GM18498 (cell line): Measurements from ENCODE around the gene CREB3L2.
A peak's percentile ranks its signal among the peaks of the same experiment; 100 is the strongest.

Experiments
- ATAC-seq: cut with Tn5 transposase; IDR thresholded peaks from one replicate; pipeline ENCODE4 v1.9.1; 2021; ENCODE audit warnings: mild to moderate bottlenecking, moderate library complexity; ENCODE audit not compliant: unreplicated experiment

The CREB3L2 gene

DNA sequence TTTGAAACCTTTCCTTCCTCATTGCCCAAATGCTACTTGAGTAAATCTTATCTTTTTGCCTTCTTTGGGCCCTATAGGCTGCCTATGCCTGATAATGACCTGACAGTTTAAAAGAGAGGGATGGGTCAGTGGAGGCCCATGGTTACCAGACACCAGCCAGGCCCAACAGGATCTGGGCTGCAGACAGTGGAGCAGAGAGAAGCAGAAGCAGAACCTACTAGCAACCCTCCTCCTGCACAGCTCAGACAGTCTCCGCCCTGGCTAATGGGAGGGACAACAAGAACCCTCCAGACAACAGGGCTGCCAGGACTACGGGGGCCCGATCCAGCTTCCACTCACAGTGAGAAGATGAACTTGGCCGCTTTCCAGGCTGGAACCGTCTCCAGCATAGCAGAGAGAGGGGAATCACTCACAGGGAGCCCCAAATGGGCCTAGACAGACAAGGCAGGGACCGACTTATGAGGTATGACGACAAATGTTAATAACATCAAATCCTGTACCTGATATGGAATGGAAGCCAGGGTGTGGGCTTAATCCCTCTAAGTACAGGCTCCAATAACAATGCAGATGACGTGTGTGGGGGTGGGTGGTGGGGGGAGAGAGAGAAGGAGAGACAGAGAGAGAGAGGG, 123.4 kb downstream of the CREB3L2 start:
- no peak for ATAC-seq

DNA sequence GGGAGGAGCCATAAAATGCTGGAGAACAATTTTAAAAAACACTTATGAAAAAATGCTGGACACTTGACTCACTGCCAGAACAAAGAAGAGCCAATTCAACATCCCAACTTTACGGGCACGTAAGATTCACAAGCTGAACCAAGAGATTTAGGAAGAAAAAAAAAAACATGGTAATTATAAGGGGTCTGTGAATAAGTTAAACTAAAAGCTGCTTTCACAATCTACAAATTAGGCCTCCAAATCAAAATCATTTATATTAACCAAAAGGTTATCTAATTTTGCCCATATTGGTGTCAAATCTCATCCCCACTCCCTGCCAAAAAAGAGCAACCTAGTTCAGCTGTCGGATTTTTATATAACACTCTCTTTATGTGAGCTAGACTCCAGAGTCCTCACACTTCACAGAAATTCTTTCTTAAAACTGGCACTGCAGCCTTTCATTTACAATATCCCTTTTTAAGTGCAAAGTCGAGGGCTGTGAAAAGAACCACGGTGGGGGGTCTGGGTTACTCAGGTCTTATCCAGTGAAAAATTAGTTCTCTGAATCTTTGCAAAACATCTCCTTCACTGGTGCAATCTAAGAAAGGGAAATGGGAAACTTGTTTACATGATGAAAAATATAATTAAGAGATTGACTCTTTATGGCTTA, 124.7 kb downstream of the CREB3L2 start:
- ATAC-seq: no peak

DNA sequence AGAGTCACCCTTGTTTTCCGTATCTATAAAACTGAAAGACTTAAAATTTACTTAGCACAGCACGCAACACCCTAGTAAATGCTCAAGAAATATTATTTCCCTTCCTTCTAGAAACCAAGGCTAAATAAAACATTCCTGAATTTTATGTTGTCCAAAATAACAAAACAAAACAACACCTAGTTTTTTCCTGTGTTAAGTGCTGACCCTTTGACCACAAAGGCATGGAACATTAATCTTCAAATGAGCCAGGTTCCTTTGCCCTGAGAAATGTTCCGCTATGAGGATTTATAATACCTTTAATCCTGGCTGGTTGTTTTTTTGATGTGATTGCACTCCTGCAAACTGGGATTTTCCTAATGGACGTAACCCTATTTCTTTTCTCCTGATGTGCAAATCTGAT, 126.1 kb downstream of the CREB3L2 start:
- ATAC-seq: no peak

DNA sequence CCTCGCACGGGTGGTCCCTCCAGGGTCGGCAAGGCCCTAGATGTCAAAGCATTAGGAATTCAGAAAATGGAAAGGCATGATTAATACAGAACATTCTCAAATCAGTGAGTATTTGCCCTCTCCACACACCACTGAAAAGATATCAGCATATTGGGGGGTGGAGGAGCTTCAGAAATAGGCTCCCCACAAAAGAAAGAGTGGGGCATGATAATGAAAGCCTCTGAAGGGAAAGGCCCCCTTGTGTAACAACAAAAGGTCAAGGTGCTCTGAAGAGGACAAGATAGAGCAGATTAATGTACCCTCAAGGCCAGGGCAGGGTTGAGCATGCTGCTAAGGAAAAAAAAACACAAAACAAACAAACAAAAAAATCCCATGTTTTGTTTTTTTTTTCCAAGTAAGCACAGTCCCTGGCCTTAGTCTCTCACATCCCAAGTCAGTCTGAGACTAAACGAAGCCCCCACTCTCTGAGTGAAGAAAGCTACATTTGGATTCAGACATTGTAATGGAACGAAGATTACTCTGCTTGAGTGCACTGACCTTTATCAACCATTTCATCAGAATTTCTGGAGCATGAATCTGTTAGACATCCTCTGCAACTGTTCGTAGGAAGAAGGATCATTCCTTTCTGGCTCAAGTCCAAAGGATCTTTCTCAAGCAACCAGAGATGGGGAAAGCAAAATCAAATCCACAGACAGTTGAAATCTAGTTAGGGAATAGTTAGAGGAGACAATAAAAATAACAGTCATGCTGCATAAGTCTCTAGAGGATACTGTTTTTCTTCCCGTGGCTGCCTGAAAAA, 127.7 kb downstream of the CREB3L2 start:
- no peak for ATAC-seq

DNA sequence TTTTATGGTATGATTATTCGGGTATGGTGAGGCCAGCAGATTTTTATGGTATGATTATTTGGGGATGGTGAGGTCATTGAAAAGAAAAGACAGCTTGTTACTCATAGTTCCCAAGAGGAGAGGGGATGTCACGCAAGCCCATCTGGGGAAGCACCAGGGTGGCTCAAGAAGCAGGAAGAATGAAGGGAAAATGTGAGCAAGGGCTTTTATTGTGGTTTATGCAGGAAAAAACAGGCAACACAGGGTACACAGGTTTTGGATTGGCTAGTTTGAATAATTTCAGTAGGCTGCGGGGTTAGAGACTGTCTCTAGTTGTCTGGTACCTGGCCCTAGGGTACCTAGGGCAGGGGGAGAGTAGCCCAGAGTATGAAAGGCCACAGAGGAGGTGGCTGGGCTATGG, 128.4 kb downstream of the CREB3L2 start:
- ATAC-seq: no peak

DNA sequence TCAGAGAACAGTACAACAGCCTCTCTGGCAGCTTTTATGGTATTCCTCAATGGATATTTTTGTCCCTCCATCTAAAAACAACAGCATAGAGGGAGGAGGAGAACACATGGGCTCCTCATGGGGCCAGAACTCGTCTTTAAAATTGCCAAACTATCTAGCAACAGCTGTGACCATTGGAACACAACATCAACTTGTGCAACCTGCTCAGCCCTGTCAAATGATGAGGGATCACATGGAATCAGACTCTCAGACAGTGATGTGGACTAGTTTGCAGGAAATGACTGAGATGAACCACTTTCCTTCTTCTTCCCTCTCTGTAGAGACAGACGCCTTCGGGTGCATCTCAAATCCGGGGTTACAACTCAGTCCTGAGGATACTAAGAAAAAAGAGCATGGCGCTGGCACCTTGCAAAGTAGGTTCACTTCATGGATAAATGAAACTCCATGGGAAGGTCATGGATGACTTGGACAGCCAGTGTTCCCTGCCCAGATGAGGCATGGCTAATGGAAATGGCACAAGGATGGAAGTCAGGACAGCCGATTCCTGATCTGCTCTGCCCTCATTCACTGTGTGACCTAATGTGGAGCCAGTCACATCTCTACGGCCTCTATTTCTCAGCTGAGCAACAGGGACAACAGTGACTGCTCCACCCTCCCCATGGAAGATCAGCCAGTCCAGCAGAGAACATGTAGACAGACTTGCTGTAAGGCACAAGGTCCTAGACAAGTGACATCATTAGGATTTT, 130.5 kb downstream of the CREB3L2 start:
- ATAC-seq: no peak

DNA sequence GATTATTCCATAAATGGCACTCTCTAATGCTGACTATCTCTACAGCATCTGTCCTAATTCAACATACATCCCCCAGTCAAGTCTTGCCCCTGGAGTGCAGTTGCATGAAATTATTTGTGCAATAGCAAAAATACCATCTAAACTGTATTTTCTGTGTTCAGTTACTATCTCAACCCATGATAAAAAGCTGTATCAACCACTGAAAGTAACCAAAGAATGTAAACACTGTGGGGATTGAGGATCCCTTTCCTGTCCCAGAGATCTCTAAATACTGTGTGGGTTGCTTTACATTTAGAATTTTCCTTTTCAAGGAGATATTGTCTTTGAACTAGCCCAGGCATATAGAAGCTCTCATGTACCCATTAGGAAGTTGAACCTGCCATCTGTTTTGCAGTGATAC, 131.2 kb downstream of the CREB3L2 start:
- no peak for ATAC-seq

DNA sequence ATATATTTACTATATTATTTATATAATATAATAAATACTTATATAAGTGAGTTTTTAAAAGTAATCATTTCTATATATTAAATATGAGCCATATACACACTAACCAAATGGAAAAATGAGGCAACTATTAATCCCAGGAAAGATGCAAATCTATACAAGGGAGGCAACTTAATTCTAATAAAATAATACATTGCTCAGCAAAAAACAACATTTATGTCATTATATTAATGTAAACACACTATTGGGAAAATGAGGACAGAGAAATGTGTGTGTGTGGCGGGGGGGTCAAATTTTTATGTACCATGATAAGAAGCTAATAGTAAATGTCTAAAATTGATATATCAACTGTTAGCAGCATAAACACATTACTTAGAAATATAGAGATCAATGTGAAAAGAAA, 131.8 kb downstream of the CREB3L2 start:
- ATAC-seq: no peak

DNA sequence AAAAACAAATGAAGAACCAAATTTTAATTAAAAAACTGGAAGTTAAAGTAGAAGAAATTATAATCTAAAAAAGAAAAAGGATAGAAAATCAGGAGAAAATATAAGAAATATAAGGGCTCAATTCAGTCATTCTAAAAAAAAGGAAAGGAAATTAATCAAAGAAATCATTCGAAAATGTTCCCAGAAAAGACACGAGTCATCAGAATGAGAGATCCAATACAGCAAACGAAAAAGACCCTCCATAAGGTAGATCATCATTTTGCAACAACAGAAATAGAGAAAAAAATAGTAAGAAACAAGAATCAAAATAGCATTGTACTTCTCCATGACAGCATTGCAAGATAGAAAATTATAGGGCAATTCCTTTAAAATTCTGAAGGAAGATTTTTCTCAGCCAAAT, 132.6 kb downstream of the CREB3L2 start:
- no peak for ATAC-seq

DNA sequence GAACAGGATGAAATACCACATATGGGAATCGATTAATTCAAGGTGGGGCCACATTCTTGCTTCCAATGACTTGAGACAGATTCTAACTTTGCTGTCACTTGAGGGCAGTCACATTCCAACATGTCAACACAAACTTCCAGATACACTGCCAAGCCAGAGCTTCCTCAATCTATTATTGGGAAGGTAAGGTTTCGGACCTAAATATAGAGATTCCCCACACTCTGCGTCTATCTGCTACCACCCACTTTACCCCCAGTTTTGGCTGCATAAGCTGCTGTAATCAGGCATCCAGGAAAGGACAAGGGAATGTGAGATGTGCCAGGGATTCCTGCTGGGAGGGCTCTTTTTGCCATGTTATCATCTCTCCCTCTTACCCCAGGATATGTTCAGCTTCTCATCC, 134.6 kb downstream of the CREB3L2 start:
- ATAC-seq: no peak

DNA sequence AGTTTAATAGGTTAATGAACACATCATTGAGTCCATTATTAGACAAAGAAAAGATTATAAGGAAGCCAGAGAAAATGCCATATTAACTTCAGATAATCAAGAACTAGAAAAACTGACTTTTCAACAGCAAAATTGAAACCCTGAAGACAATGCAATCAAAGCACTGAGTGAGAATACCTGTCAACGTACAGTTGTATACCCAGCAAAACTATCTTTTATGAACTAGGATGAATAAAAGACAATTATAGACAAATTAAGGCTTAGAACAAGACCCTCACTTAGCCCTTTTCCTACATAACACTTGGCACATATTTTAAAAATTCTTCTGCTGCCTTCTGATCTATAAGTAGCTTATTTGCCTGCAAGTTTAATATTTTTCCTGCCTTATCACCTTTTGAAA, 136.1 kb downstream of the CREB3L2 start:
- no peak for ATAC-seq

DNA sequence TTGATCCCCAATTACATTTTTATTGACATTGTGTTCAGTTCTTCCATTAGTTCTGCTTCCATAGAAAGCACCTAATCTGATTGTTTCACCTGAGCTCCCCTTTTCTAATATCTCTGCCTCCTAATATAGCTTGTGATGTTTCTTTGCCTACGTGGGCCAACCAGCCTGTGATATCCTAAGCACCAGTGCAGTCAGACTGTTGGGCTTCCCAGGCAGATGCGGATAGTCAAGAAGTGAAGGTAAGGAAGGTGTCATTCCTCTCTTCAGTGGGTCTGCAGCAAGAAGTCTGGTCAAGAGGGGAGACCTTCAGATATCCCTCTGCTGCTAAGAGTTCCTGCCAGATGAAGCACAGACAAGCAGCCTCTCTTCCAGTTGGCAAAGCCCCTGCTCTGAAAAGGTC, 138.9 kb downstream of the CREB3L2 start:
- no peak for ATAC-seq

DNA sequence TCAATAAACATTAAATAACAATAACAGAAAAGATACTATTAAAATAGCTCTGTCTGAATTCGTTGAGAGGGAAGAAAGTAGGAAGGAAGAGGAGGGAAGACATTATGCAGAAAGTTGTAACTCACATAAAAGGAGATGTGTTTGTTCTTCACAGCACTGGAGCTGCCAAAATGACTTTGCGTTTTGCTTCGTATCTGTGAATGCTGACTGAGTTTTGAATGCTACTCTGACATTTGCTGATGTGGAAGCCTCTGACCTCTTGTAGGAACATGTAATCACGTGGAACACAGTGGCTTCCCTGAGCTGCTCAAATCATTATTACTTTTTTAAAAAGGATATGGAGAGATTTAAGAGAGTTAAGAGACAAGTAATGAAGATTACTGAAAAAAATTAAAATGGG, 139.5 kb downstream of the CREB3L2 start:
- no peak for ATAC-seq

DNA sequence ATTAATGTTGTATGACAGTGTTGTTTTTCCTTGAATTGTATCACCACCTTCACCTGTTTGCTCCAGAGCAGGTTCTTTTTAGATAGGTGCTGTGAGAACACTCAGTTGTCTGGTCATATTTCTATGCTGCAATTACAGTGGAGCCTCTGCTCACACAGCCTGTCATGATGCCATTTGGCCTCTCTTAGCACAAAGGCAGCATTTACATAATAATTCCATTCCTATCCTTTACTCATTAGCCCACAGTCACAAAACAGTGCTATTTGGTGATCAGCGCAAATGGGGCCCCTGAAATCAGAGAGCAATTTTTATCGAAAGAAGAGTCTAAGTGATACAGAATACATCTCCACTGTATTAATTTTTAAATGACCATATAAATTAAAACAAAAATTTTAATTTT, 141.3 kb downstream of the CREB3L2 start:
- no peak for ATAC-seq

DNA sequence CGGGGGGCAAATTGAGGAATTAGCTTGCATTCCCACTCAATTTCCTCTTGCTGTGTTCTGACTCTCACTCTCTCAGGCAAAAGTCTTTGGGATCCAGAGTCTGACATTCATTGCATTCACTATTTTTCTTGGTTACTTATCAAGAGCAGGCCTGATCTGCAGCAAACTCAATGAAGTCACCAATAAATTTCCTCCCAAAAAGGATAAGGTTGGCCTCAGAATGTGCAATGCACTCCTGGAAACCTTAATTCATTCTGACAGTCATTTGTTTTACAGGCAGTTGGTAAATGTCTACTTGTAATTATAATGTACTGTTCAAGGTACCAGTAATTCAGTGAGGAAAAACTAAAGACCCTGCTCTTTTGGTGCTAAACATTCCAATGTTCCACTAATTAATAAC, 148.8 kb downstream of the CREB3L2 start:
- no peak for ATAC-seq

DNA sequence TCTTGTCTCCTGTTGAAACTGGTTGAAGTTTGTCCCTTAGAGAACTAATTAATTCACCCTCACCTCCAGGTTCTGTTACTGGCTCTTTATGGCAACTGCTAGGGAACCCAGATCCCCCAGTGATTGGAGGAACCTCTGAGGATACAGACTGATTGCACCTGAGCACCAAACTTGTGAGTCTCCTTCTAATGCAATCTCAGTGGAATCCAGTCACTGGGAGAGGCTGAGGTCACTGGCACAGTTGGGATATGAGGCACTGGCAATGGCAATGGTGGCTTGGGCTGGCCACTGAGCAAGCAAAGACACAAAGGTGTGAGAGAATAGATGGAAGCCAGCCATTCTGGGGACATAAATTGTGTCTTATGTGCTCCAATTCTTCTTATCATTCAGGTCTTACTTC, 149.8 kb downstream of the CREB3L2 start:
- ATAC-seq: no peak

DNA sequence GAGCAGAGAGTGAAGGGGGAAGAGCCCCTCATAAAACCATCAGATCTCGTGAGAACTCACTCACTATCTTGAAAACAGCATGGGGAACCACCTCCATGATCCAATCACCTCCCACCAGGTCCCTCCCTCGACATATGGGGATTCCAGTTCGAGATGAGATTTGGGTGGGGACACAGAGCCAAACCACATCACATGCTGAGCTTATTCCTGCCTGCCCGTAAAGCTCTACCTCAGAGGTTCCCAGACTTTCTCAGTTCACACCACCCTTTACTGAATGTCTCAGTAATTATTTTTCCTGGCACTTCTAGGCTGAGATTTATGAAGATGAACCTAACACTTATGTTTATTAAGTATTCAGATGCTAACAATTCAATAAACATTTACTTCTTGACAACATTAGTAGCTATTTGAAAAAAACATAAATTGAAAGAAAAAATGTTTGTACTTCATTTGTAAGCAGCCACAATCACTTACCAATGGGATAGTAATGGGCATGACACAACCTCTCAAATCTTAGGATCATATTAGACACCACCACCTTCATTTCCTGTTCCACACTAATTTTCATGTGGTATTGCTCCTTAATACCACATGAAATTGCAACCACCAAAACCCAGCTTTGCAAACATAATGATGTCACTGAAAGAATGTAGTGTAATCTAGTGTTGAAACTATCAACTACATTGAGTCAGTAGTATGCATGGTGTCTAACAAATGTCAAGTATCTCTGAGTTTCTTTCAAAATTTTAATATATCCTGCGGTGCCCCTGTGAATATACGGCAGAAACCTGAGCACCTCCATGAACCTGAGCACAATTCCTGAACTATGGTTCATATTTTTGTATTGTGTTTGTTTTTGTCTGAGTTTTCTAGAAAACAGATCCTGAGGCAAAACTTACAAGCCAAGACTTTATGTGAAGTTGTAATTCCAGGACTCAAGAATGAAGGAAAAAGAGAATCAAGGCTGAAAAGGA, 150.6 kb downstream of the CREB3L2 start:
- ATAC-seq: no peak

DNA sequence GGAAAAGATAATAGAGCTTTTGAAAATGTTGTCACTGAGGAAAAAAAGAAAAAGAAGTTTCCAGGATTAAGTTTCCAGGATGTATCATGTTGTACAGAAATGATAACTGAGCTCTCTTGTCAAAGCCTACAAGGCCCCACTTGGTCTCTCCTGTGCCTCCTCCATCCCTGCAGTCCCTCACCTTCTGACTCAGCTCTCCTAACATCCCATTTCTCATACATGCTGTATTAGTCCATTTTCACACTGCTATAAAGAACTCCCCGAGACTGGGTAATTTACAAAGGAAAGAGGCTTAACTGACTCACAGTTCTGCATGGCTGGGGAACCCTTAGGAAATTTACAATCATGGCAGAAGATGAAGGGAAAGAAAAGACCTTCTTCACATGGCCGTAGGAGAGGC, 151.3 kb downstream of the CREB3L2 start:
- no peak for ATAC-seq

DNA sequence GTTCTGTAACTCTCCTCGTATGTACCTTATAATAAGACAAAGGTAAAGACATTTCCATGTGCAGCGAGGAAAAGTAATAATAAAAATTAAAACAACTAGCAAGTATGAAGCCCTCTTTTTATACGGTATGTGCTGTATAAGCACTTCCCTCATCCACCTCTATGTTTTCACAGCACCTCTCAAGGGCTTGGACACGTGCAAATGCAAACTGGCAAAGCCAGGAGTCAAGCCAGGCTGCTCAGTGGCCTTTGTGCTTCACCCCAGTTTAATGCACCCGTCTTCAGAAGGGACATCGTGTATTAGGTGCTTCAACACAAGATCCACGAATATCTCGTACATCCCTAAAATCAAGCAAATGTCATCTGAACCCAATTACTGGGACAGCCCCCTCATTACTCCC, 153.8 kb downstream of the CREB3L2 start:
- ATAC-seq: no peak

DNA sequence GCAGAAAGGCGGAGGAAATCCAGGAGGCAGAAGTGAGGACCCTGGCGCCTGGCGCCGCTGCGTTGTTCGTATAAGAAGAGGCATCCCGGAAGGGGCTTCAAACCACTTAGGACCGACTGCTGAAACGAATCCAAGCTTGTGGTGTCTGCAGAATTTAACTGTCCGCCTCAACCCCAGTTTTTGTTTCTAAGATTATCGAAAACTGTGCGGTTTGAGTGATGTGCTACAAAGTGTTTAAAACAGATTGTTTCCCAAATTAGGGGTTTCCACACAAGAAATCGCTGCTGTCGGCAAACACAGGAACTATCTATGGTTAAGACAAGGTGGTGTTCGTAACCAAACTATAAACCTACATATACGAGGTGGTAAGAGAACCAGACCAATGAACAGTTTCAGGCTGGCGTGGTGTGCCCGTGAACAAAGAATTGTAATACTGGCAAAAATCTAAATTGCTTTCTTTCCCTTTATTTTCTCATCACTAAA, 154.3 kb downstream of the CREB3L2 start:
- peak; percentile 22 for ATAC-seq
